HG02938 (cell line): ENCODE data around the gene ZNF823.
A peak's percentile ranks its signal among the peaks of the same experiment; 100 is the strongest.
"Not testable (repeated sequence)": the region's sequence is repeated elsewhere in the genome, so short reads cannot be mapped to it uniquely, and the experiment has no call there.

Source experiments
- ATAC-seq: cut with Tn5 transposase; IDR thresholded peaks from one replicate; pipeline ENCODE4 v1.9.1; 2021; ENCODE audit warnings: mild to moderate bottlenecking, moderate library complexity; ENCODE audit not compliant: unreplicated experiment

ZNF823 gene

DNA sequence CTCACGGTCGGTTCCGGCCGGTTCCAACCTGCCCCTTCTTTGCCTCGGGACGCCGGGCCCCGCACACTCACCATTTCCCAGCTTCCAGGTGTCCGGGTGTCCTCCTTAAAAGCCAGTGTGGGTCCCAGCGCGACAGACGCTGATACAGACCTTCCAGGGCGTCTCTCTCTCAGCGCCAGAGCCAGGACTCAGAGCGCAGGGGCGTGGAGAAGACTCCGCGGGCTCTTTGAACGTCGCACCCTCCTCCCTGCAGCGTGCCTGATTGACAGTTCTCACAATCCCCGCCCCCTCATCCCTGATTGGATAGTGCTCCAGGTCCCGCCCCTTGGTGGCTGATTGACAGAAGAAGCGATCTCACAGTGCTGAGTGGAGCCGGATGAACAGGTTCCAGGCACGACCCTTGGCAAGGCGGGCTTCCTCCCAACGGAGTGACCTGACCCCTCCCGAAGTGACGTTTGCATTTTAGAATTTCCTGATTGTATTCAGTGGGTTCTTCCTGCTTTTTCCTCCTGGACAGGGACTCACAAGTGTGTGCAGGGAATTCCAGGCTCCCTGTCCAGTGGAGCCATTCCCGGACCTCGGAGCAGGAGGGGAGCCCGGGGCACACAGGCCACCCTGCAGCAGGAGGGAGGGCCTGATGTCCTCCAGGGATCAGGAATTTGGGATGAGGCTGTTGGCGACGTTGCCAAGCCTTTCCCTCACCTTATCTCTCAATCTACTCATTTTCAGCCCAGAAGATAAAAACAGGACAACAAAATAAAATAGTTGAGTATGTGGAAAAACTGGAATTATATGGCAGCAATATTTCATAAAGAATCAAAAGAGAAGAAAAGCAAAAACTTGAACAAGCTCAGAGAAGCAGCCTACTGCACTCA is at the start of gene ZNF823:
Gene ZNF823, minus strand, starts transcription at position 201 of the 875 bp plus-strand sequence. Its CDS starts 127 bp downstream, at position 74.
- ATAC-seq, result peak; percentile 91

DNA sequence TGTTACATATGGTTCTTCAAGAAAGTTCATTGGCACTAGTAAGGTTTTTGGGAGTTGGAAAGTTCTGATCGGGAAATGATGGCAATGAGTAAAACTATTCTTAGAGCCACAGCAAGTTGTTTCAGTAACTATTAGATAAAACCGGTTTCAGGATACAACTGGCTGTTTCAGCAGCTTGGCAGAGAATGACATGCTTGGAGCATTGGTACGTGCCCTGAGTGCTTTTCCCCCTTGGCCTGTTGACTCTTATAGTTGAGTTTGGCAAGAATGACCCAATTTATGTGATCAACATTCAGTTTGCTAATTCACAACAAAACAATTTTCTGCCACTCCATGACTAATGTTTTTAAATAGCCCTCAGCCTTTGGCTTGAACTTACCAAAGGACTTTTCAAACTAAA is 48.8 kb upstream of the ZNF823 start:
- no peak for ATAC-seq

DNA sequence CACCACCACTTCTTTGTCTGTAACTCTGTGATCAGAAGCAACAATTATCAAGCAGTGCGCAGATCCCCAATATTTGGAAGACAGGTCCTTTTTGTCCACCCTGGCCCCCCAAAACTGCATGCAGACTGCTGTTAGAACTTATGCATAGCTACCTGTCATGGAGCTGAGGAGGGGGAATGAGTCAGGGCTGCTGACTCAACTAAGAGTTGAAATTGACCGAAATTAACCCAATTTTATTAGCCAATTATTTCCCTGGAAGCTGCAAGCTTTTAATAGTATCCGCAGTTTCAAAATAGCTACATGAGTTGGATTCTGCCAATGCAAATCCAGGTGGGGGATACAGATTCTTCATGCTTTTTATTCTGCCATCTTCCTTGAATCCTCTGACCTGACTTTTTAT is 45.6 kb upstream of the ZNF823 start:
- no peak for ATAC-seq

DNA sequence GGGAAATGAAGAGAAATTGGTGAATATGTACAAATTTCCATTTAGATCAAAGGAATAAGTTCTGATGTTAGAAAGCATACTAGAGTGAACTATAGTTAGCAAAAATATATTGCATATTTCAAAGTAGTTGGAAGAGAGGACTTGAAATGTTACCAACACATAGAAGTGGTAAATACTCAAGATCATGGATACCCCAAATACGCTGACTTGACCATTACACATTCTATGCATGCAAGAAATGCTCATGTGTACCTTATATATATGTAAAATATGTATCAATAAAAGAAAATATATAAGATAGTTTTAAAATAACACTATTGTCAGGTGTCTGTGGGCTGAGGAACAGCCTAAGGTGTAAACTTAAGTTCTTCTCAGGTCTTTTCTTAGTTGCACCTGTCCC is 45.0 kb upstream of the ZNF823 start:
- no peak for ATAC-seq

DNA sequence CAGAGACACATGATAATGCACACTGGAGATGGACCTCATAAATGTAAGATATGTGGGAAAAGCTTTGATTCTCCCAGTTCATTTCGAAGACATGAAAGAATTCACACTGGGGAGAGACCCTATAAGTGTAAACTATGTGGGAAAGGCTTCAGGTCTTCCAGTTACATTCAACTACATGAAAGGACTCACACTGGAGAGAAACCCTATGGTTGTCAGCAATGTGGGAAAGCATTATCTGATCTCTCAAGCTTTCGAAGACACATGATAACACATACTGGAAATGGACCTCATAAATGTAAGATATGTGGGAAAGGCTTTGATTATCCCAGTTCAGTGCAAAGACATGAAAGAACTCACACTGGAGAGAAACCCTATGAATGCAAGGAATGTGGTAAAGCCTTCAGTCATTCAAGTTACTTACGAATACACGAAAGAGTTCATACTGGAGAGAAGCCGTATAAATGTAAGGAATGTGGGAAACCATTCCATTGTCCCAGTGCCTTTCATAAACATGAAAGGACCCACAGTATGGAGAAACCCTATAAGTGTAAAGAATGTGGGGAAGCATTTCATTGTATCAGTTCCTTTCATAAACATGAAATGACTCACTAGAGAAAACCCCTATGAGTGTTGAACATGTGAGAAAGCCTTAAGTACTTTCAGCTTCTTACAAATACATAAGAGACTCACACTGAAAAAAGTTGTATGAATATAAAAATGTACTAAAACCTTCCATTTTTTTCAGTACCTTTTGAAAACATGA is 42.7 kb upstream of the ZNF823 start:
- no peak for ATAC-seq

DNA sequence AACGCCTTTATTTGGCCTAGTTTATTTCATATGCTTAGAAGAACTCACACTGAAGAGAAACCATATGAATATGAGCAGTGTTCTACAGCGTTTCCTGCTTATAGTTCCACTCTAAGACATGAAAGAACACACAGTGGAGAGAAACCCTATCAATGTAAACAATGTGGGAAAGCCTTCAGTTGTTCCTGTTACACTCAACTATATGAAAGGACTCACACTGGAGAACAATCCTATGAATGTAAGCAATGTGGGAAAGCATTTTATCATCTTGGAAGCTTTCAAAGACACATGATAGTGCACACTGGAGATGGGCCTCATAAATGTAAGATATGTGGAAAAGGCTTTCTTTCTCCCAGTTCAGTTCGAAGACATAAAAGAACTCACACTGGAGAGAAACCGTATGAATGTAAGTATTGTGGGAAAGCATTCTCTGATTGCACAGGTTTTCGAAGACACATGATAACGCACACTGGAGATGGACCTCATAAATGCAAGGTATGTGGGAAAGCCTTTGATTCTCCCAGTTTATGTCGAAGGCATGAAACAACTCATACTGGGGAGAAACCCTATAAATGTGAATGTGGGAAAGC is 41.8 kb upstream of the ZNF823 start:
- no peak for ATAC-seq

DNA sequence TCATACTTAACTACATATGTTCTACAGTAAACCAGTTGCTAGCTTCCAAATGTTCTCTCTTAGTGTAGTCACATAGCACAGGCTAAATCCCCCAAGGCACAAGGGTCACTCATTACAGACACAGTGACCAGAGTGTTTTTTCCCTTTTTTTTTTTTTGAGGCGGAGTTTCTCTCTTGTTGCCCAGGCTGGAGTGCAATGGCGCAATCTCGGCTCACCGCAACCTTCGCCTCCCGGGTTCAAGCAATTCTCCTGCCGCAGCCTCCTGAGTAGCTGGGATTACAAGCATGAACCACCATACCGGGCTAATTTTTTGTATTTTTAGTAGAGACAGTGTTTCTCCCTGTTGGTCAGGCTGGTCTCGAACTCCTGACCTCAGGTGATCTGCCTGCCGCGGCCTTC is 37.9 kb upstream of the ZNF823 start:
- ATAC-seq, result not testable (repeated sequence)

DNA sequence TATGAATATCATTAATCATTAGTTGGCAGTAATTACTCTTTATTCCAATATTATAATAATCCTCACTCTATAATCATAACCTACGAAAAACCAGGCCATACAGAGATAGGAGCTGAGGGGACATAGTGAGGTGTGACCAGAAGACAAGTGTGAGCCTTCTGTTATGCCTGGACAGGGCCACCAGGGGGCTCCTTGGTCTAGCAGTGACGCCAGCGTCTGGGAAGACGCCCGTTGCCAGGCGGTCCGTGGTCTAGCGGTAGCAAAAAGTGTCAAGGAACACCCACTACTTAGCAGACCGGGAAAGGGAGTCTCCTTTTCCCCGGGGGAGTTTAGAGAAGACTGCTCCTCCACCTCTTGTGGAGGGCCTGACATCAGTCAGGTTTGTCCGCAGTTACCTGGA is 32.8 kb upstream of the ZNF823 start:
- ATAC-seq, result not testable (repeated sequence)

DNA sequence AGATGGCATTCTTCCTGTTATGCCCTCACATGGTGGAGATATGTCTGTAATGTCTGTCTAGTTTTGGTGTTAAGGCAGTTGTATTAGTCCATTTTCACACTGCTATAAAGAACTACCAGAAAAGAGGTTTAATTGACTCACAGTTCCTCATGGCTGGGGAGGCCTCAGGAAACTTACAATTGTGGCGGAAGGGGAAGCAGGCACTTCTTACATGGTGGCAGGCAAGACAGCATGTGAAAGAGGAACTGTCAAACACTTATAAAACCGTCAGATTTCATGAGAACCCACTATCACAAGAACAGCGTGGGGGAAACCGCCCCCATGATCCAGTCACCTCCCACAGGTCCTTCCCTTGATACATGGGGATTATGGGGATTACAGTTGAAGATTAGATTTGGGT is 31.2 kb upstream of the ZNF823 start:
- no peak for ATAC-seq

DNA sequence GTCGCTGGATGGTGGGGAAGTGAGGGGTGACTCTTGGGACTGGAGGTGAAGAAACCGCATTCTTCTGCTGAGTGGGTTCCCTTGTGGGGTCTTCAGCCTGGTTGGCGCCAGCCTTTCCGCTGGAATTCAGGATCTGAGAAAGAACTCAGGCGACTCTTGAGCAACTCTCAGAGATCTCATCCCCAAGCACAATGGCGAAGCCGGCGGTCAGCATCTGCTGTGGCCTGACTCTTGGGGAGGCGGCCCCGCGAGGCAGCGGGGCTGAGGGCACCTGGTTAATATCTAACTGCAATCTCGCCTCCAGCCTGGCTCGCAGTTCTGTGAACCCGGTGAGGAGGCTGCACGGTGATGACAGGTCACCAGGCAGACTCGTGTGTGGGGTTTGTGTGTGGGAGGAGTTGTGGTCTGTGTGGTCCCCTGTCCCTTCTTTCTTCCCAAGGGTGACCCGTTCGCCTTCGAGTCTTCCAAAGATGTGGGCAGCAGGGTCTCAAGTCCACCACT is 28.9 kb upstream of the ZNF823 start:
- no peak for ATAC-seq

DNA sequence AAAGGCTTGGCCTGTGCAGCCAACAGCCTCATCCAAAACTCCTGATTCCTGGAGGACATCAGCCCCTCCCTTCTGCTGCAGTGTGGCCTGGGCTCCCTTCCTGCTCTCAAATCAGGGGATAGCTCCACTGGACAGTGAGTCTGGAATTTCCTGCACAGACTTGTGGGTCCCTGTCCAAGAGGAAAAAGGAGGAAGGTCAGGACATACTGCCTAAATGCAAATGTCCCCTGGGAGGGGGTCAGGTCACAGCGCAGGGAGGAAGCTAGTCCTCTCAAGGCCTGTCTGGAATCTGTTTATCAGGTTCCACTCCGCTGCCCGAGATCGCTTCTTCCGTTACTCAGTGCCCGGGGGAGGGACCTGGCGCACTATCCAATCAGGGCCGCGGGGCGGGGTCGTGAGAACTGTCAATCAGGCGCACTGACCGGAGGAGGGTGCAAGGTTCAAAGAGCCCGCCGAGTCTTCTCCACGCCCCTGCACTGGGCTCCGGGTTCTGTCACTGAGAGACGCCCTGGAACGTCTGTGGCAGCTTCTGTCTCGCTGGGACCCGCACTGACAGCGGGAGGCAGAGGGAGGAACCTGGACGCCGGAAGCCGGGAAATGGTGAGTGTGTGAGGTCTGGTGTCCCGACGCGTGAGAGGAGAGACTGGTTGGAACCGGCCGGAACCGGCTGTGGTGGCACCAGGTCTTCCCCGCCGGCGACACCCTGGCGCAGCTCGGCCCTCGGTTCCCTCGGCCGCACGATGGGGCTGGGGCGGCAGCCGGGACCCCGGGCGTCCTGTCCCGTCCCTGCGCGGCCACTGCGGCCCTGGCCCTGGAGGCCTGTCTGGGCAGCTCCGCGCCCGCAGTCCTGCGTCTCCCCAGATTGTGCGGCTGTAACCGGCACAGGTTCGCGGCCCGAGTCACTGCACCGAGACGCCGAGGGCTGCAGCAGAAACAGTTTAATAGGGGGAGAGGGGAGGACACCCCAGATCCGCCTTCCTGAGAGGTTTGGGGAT is 28.1 kb upstream of the ZNF823 start, which contains the start of gene ZNF441:
Gene ZNF441, plus strand, starts transcription at position 404 of the 995 bp plus-strand sequence. Its CDS starts 194 bp downstream, at position 598.
- peak; percentile 86 for ATAC-seq

DNA sequence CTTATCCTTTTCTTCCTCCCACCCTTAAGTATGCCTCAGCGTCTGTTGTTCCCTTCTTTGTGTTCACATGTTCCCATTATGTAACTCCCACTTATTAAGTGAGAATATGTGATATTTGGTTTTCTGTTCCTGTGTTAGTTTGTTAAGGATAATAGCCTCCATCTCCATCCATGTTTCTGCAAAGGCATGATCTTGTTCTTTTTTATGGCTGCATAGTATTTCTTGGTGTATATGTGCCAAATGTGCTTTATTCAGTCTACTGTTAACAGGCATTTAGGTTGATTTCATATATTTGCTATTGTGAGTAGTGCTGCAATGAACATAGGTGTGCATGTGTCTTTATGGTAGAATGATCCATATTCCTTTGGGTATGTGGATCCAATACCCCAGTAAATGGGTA is 24.9 kb upstream of the ZNF823 start:
- ATAC-seq, result no peak

DNA sequence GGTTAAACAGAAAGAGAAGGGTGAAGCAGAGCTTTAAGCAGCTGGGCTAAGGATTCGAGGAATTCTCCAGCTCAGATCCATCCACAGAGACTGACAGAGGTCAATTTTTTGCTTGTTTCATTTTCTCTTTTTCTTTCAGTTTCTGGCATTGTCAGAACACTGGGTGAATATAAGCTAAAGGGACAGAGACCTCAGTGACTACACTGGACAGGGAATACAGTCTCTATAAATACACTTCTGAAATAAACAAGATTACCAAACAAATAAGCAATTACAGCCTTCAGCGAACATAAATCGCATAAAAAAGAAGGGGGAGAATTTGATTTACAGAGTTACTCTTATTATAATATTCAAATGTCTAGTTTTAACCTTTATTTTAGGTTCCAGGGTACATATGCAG is 24.4 kb upstream of the ZNF823 start:
- ATAC-seq, result no peak

DNA sequence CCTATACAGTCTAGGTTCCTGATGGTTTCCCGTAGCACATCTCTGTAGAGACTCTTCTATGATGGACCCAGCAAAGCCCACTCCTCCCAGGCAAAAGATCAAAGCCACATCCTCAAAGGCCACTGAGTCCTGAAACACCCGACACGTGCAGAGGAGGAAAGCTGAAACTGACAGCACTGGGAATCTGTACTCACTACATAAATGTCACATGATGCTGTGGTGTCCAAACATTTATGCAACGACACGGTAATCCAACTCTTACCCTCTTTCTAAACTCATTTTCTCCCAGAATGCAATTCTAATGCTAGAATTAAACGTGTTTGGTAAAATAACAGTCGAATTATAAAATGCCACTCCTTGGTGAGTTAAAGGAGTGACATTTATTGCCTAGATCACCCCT is 21.1 kb upstream of the ZNF823 start:
- no peak for ATAC-seq

DNA sequence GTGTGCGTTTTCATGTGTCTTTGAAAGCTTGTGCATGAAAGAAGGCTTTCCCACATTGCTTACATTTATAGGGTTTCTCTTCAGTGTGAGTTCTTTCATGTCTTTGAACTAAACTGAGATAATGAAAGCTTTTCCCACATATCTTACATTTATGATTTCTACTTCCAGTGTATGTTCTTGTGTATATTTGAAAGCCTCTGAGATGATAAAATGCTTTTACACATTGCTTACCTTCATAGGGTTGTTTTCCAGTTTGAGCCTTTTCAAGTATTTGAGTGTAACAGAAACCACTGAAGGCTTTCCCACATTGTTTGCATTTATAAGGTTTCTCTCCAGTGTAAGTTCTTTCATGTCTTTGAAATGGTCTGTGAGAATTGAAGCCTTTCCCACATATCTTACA is 18.2 kb upstream of the ZNF823 start:
- no peak for ATAC-seq

DNA sequence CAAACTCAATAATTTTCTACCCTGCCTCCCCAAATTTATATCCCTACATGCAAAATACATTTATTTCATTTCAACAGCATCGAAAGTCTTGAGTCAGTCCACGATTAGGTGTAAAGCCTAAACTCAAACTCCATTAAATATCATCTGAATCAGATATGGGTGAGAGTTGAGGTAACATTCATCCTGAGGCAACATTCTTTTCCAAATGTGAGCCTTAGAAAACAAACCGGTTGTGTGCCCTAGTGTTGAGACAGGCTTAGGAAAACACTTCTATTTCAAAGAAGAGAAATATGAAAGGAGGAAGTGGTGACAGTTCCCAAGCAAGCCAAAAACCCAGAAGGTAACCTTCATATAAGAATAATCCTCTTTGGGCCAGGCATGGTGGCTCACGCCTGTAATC is 15.9 kb upstream of the ZNF823 start:
- ATAC-seq, result no peak

DNA sequence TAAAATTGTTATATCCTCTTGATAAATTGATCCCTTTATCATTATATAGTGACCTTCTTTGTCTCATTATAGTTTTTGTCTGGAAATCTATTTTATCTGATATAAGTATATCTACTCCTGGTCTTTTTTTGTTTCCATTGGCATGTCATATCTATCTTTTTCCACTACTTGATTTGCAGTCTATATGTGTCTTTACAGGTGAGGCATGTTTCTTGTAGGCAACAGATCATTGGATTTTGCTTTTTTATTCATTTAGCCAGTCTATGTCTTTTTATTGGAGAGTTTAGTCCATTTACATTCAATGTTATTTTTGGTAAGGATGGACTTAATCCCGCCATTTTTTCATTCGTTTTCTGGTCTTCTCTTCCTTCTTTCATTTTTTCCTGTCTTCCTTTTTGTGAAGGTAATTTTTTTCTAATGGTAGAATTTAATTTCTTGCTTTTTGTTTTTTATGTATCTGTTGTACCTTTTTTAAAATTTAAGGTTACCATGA is 13.5 kb upstream of the ZNF823 start:
- no peak for ATAC-seq

DNA sequence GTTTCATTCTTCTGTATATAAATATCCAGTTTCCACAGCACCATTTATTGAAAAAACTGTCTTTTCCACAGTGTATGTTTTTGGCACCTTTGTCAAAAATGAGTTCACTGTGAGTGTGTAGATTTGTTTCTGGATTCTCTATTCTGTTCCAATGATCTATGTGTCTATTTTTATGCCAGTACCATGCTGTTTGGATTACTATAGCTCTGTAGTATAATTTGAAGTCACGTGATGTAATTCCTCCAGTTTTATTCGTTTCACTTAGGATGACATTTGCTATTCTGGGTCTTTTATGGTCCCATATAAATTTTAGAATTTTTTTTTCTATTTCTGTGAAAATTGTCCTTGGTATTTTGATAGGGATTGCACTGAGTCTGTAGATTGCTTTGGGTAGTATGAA is 11.0 kb upstream of the ZNF823 start:
- no peak for ATAC-seq

DNA sequence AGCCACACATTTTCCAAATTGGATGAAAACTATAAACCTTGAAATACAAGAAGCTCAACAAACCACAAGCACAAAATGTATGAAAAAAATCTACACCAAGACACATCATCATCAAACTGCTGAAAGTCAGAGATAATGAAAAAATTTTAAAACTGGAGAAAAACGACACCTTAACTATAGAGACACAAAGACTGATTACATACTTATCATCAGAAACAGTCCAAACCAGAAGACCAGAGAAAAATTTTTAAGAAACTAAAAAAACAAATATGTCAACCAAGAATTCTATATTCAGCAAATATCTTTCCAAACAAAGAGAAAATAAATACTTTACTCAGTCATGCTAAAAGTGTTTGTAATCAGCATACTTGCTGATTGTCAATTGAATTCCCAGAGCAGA is 8.5 kb upstream of the ZNF823 start:
- no peak for ATAC-seq

DNA sequence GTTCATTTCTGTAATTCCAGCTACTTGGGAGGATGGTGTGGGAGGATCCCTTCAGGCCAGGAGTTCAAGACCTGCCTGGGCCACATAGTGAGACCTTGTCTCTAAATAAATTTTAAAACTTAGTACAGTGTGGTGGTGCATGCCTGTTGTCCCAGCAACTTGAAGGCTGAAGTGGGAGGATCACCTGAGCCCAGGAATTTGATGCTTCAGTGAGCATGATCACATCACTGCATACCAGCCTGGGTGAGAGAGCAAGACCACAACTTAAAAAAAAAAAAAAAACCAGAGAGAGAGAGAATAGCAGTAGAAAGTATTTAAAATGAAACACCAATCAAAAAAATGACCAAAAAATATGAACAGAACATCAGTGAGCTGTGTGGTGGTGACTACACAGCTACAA is 7.1 kb upstream of the ZNF823 start:
- ATAC-seq, result no peak
